Measurements from ENCODE around the gene CDH23. TPM values are rescaled to one million over a fixed set of nuclear protein-coding genes. Genes with fewer than 3 reads are reported as not detected.
"Not testable (repeated sequence)": the region's sequence is repeated elsewhere in the genome, so short reads cannot be mapped to it uniquely, and the experiment has no call there.

Gene CDH23
- total RNA-seq, 2 donors from 2014 or later, result 8.1 to 9.0 TPM

GRCh38 chr10:71596759-71597158 is 200.0 kb downstream of the CDH23 start:
- ATAC-seq (no peak), DNase-seq (no peak)
- Mint-ChIP-seq H3K36me3 (ENCODE audit: low read depth) (no peaks in the 10 kb centered on the region), H3K27ac (no peak overlapping the region), H3K4me1 (peaks cover 4% of the 10 kb centered on the region), H3K27me3 (peaks cover 19% of the 10 kb centered on the region), H3K4me3 (no peak overlapping the region)
- H3K9me3 ChIP-seq (ENCODE audit: control insufficient read depth, low read length, poor library complexity, severe bottlenecking), result no peaks in the 10 kb centered on the region

DNA sequence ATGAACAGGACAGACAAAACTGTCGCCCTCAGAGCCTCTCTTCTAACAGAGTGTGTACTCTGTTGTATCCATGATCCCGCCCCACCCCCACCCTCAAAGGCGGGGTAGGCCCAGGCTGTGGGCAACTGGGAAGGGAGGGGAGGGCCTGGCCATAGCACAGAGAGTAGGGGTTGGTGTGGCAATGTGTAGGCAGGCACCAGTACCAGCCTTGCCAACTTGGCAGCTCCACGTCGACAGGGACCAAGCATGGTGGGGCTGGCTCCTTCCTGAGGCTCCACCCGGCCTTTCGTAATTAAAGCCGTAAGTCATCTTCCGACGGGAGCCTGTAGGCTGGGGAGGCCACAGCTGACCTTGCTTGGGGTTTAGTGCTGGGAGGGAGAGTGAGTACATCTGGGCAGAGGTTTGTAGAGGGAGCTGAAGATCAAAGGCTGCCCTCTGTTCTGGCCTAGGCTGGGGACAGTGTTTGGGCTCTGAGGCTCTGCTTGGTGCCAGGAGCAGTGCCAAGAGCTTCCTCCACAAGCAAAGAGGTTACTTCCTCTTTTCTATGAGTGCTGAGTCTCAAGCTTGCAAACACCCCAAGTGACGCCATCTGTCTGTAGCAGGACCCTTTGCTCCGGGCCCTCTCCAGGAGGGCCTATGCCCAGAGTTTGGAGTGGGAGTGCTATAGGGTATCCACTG is 201.2 kb downstream of the CDH23 start:
- ATAC-seq, result peak; percentile 27
- DNase-seq, result no peak
- no peak overlapping the region for H3K4me3 Mint-ChIP-seq

GRCh38 chr10:71598621-71599055 is 201.9 kb downstream of the CDH23 start:
- ATAC-seq (no peak), DNase-seq (no peak)
- Mint-ChIP-seq H3K27ac (no peak overlapping the region), H3K4me3 (no peak overlapping the region), H3K4me1 (no peaks in the 10 kb centered on the region), H3K36me3 (ENCODE audit: low read depth) (no peaks in the 10 kb centered on the region), H3K27me3 (peaks cover 11% of the 10 kb centered on the region)
- H3K9me3 ChIP-seq (ENCODE audit: control insufficient read depth, low read length, poor library complexity, severe bottlenecking), result no peaks in the 10 kb centered on the region

More for the DNA sequence above, 201.2 kb downstream of the CDH23 start:
- Mint-ChIP-seq H3K4me1 (no peaks in the 10 kb centered on the region), H3K27me3 (peaks cover 13% of the 10 kb centered on the region), H3K27ac (no peak overlapping the region), H3K36me3 (ENCODE audit: low read depth) (no peaks in the 10 kb centered on the region)
- no peaks in the 10 kb centered on the region for H3K9me3 ChIP-seq (ENCODE audit: control insufficient read depth, low read length, poor library complexity, severe bottlenecking)

DNA sequence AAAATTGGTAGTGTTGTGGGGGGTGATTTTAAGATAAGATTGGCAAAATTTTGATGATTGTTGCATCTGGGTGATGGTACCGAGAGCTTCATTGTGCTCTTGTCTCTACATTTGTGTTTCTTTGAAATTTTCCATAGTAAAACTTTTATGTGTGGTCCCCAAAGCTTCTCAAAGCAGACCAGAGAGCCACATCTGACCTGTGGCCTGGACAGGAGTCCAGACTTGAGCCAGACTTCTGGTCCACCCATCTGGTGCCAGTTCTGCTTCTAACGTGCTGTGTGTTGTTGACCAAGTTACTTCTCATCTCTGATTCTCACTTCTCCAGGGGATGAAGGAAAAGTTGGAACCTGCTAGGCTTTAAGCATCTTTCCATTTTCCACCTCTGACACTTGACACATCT is 202.8 kb downstream of the CDH23 start:
- DNase-seq, result no peak
- H3K9me3 ChIP-seq (ENCODE audit: control insufficient read depth, low read length, poor library complexity, severe bottlenecking), result no peaks in the 10 kb centered on the region
- no peaks in the 10 kb centered on the region for H3K4me1 Mint-ChIP-seq
- no peak for ATAC-seq
- H3K27me3 Mint-ChIP-seq, result peaks cover 14% of the 10 kb centered on the region
- H3K27ac Mint-ChIP-seq, result no peak overlapping the region
- no peaks in the 10 kb centered on the region for H3K36me3 Mint-ChIP-seq (ENCODE audit: low read depth)
- H3K4me3 Mint-ChIP-seq, result no peak overlapping the region

- not testable (repeated sequence) for ATAC-seq; H3K4me3 Mint-ChIP-seq; DNase-seq; H3K9me3 ChIP-seq (ENCODE audit: control insufficient read depth, low read length, poor library complexity, severe bottlenecking); H3K36me3 Mint-ChIP-seq (ENCODE audit: low read depth); H3K4me1 Mint-ChIP-seq; H3K27ac Mint-ChIP-seq
- H3K27me3 Mint-ChIP-seq, result peaks cover 16% of the 10 kb centered on the region
Measured at GRCh38 chr10:71600242-71600641, 203.5 kb downstream of the CDH23 start.

- H3K27ac Mint-ChIP-seq, result no peak overlapping the region
- peaks cover 12% of the 10 kb centered on the region for H3K27me3 Mint-ChIP-seq
- no peaks in the 10 kb centered on the region for H3K9me3 ChIP-seq (ENCODE audit: control insufficient read depth, low read length, poor library complexity, severe bottlenecking)
- H3K36me3 Mint-ChIP-seq (ENCODE audit: low read depth), result no peaks in the 10 kb centered on the region
- no peaks in the 10 kb centered on the region for H3K4me1 Mint-ChIP-seq
- H3K4me3 Mint-ChIP-seq, result no peak overlapping the region
- DNase-seq (no peak), ATAC-seq (no peak)
Measured at GRCh38 chr10:71600849-71601248, 204.1 kb downstream of the CDH23 start.

GRCh38 chr10:71601273-71601672 is 204.6 kb downstream of the CDH23 start:
- no peaks in the 10 kb centered on the region for H3K4me1 Mint-ChIP-seq
- H3K9me3 ChIP-seq (ENCODE audit: control insufficient read depth, low read length, poor library complexity, severe bottlenecking), result no peaks in the 10 kb centered on the region
- peaks cover 7% of the 10 kb centered on the region for H3K27me3 Mint-ChIP-seq
- ATAC-seq (no peak), DNase-seq (no peak)
- no peaks in the 10 kb centered on the region for H3K36me3 Mint-ChIP-seq (ENCODE audit: low read depth)
- no peak overlapping the region for H3K27ac Mint-ChIP-seq
- no peak overlapping the region for H3K4me3 Mint-ChIP-seq

- Mint-ChIP-seq H3K4me3 (no peak overlapping the region), H3K4me1 (peaks cover 2% of the 10 kb centered on the region), H3K36me3 (ENCODE audit: low read depth) (peaks cover 2% of the 10 kb centered on the region), H3K27ac (no peak overlapping the region), H3K27me3 (peaks cover 5% of the 10 kb centered on the region)
- DNase-seq, result no peak
- ATAC-seq, result no peak
- no peaks in the 10 kb centered on the region for H3K9me3 ChIP-seq (ENCODE audit: control insufficient read depth, low read length, poor library complexity, severe bottlenecking)
Measured at GRCh38 chr10:71603150-71603549, 206.4 kb downstream of the CDH23 start.

GRCh38 chr10:71603754-71604153 is 207.0 kb downstream of the CDH23 start:
- H3K36me3 Mint-ChIP-seq (ENCODE audit: low read depth), result peaks cover 2% of the 10 kb centered on the region
- H3K4me3 Mint-ChIP-seq, result no peak overlapping the region
- ATAC-seq, result no peak
- H3K4me1 Mint-ChIP-seq, result peaks cover 2% of the 10 kb centered on the region
- peaks cover 5% of the 10 kb centered on the region for H3K27me3 Mint-ChIP-seq
- H3K9me3 ChIP-seq (ENCODE audit: control insufficient read depth, low read length, poor library complexity, severe bottlenecking), result no peaks in the 10 kb centered on the region
- no peak overlapping the region for H3K27ac Mint-ChIP-seq
- no peak for DNase-seq

- no peak overlapping the region for H3K27ac Mint-ChIP-seq
Measured at GRCh38 chr10:71604324-71605018, 207.8 kb downstream of the CDH23 start.

GRCh38 chr10:71605263-71605962 is 208.7 kb downstream of the CDH23 start:
- Mint-ChIP-seq H3K27me3 (peaks cover 5% of the 10 kb centered on the region), H3K27ac (no peak overlapping the region), H3K4me1 (peaks cover 4% of the 10 kb centered on the region), H3K36me3 (ENCODE audit: low read depth) (peaks cover 2% of the 10 kb centered on the region), H3K4me3 (no peak overlapping the region)
- ATAC-seq, result no peak
- no peak for DNase-seq
- H3K9me3 ChIP-seq (ENCODE audit: control insufficient read depth, low read length, poor library complexity, severe bottlenecking), result no peaks in the 10 kb centered on the region

More at GRCh38 chr10:71604324-71605018, 207.8 kb downstream of the CDH23 start:
- H3K4me3 Mint-ChIP-seq, result no peak overlapping the region
- no peaks in the 10 kb centered on the region for H3K9me3 ChIP-seq (ENCODE audit: control insufficient read depth, low read length, poor library complexity, severe bottlenecking)
- H3K36me3 Mint-ChIP-seq (ENCODE audit: low read depth), result peaks cover 2% of the 10 kb centered on the region
- H3K4me1 Mint-ChIP-seq, result peaks cover 4% of the 10 kb centered on the region
- peaks cover 5% of the 10 kb centered on the region for H3K27me3 Mint-ChIP-seq
- no peak for ATAC-seq
- DNase-seq, result no peak

GRCh38 chr10:71606257-71607081 is 209.7 kb downstream of the CDH23 start:
- Mint-ChIP-seq H3K27ac (no peak overlapping the region), H3K36me3 (ENCODE audit: low read depth) (peaks cover 2% of the 10 kb centered on the region), H3K4me1 (peaks cover 4% of the 10 kb centered on the region), H3K4me3 (no peak overlapping the region), H3K27me3 (peaks cover 12% of the 10 kb centered on the region)
- no peaks in the 10 kb centered on the region for H3K9me3 ChIP-seq (ENCODE audit: control insufficient read depth, low read length, poor library complexity, severe bottlenecking)
- ATAC-seq (no peak), DNase-seq (no peak)

- ATAC-seq, result no peak
- no peaks in the 10 kb centered on the region for H3K9me3 ChIP-seq (ENCODE audit: control insufficient read depth, low read length, poor library complexity, severe bottlenecking)
- H3K36me3 Mint-ChIP-seq (ENCODE audit: low read depth), result peaks cover 4% of the 10 kb centered on the region
- H3K27me3 Mint-ChIP-seq, result peaks cover 18% of the 10 kb centered on the region
- DNase-seq, result no peak
- H3K4me3 Mint-ChIP-seq, result no peak overlapping the region
- peaks cover 4% of the 10 kb centered on the region for H3K4me1 Mint-ChIP-seq
- H3K27ac Mint-ChIP-seq, result no peak overlapping the region
Measured at GRCh38 chr10:71607082-71607443, 210.3 kb downstream of the CDH23 start.

Data from T-helper 17 cell (primary cell).